K562 (cell line): ENCODE results near the gene STON2. TPM values are rescaled to one million over a fixed set of nuclear protein-coding genes. Genes with fewer than 3 reads are reported as not detected.

Experiments
- BMI1 ChIP-seq: fragments of 150-350 bp; IDR thresholded peaks from 2 replicates; pipeline ENCODE4 v1.6.1; 2014; ENCODE audit warnings: low read length
- CBX2 ChIP-seq: fragments of 200-600 bp; sonication (generic); IDR thresholded peaks from one replicate; pipeline ENCODE4 v1.6.1; 2012; ENCODE audit warnings: mild to moderate bottlenecking, low read length, inconsistent platforms; ENCODE audit not compliant: insufficient read depth, poor library complexity, severe bottlenecking
- HEY1 ChIP-seq: fragments of 250-450 bp; sonication (Bioruptor Pico); IDR thresholded peaks from 2 replicates; pipeline ENCODE4 v1.5.0; 2020; ENCODE audit warnings: mild to moderate bottlenecking, moderate library complexity, borderline replicate concordance
- KDM2B ChIP-seq: fragments of 250-450 bp; sonication (Bioruptor Pico); IDR thresholded peaks from 2 replicates; pipeline ENCODE4 v1.8.0; 2021; ENCODE audit warnings: mild to moderate bottlenecking, moderate library complexity
- KHSRP ChIP-seq: fragments of 450-650 bp; IDR thresholded peaks from 2 replicates; pipeline ENCODE4 v1.6.1; 2017
- NONO ChIP-seq, 2 experiments: fragments of 200-400 bp in 1 of 2; fragments of 450-650 bp in 1 of 2; formaldehyde crosslinking in 1 of 2; IDR thresholded peaks; 2 replicates each; pipeline ENCODE4 v1.6.1; 2017; ENCODE audit warnings: low read depth in 2 of 2, mild to moderate bottlenecking in 2 of 2, moderate library complexity in 2 of 2, low read length in 1 of 2
- NR4A1 ChIP-seq, 2 experiments: fragments of 250-450 bp in 1 of 2; fragments of 450-650 bp in 1 of 2; sonication (Bioruptor Pico) in 1 of 2; IDR thresholded peaks; 2 replicates each; pipeline versions ENCODE4 v1.4.0 to v1.6.1; 2016 to 2020; ENCODE audit warnings: mild to moderate bottlenecking in 2 of 2, missing compliant biosample characterization in 1 of 2, missing genetic modification characterization in 1 of 2, moderate library complexity in 1 of 2
- POU5F1 ChIP-seq: fragments of 150-350 bp; IDR thresholded peaks from 2 replicates; pipeline ENCODE4 v1.6.1; 2014; ENCODE audit warnings: borderline replicate concordance, low read length, low read depth, mild to moderate bottlenecking; ENCODE audit not compliant: partially characterized antibody
- PRPF4 ChIP-seq: fragments of 200-400 bp; formaldehyde crosslinking; IDR thresholded peaks from one replicate; pipeline ENCODE4 v1.6.1; 2017; ENCODE audit warnings: low read length, low read depth, mild to moderate bottlenecking; ENCODE audit not compliant: insufficient read depth, poor library complexity, severe bottlenecking
- RFX5 ChIP-seq: IDR thresholded peaks from 2 replicates; pipeline ENCODE4 v1.6.1; 2011; ENCODE audit warnings: low read depth, mild to moderate bottlenecking, improper control_type of control experiment, low read length
- SNRNP70 ChIP-seq: fragments of 200-400 bp; formaldehyde crosslinking; optimal IDR thresholded peaks from 2 replicates; pipeline ENCODE3; 2017; ENCODE audit warnings: low read depth, low read length
- SRF ChIP-seq, 2 experiments: fragments of 250-450, 450-650 bp in 1 of 2; sonication (Bioruptor Pico) in 1 of 2; sonication (generic) in 1 of 2; formaldehyde crosslinking; IDR thresholded peaks; 2 replicates each; pipeline versions ENCODE4 v1.5.0 to v1.5.1; 2020 to 2022; ENCODE audit warnings: mild to moderate bottlenecking in 1 of 2, missing genetic modification reagents in 1 of 2
- SRSF9 ChIP-seq: fragments of 200-400 bp; formaldehyde crosslinking; IDR thresholded peaks from 2 replicates; pipeline ENCODE4 v1.6.1; 2017; ENCODE audit warnings: low read depth, low read length, borderline replicate concordance
- ZNF175 ChIP-seq: fragments of 200-800 bp; sonication (Bioruptor generic); IDR thresholded peaks from 2 replicates; pipeline ENCODE4 v1.6.1; 2016; ENCODE audit warnings: low read depth, mild to moderate bottlenecking, missing genetic modification characterization, missing compliant biosample characterization
- ZNF239 ChIP-seq: fragments of 250-450 bp; sonication (Bioruptor Pico); IDR thresholded peaks from 2 replicates; pipeline ENCODE4 v1.4.0; 2020; ENCODE audit warnings: mild to moderate bottlenecking
- ZNF24 ChIP-seq: fragments of 450-650 bp; IDR thresholded peaks from 2 replicates; pipeline ENCODE4 v1.6.1; 2016
- ZNF551 ChIP-seq: fragments of 250-450 bp; sonication (Bioruptor Pico); IDR thresholded peaks from 2 replicates; pipeline ENCODE4 v1.5.0; 2021; ENCODE audit warnings: mild to moderate bottlenecking, moderate library complexity
- ZNF57 ChIP-seq: fragments of 450-650 bp; formaldehyde crosslinking; IDR thresholded peaks from 2 replicates; pipeline ENCODE4 v1.4.0; 2020; ENCODE audit warnings: mild to moderate bottlenecking, moderate library complexity
- polyA plus RNA-seq, 8 experiments: library from polyadenylated mRNA; depleted of rRNA in 4 of 8; stranded (reverse) in 5 of 8; unstranded in 3 of 8; fragments of >200 nt; fragmentation: Nextera tagmentation in 2 of 8; fragmentation: Illumina TruSeq in 1 of 8; extraction: Ambion mirVana in 2 of 8; extraction: Trizol in 1 of 8; gene quantifications; 2 replicates each; pipeline versions ENCODE4 v1.2.1 to v1.2.3, GENCODE V29; 2011 to 2014; ENCODE audit warnings: inconsistent platforms in 1 of 8, missing spikeins in 1 of 8
- total RNA-seq, 7 experiments: library from RNA; depleted of rRNA in 6 of 7; stranded (reverse); fragments of >200 nt in 6 of 7; fragmentation: Illumina TruSeq in 2 of 7; extraction: Trizol in 2 of 7; gene quantifications; 2 replicates each; pipeline versions ENCODE4 v1.2.1 to v1.2.3, GENCODE V29; 2011 to 2021; ENCODE audit warnings: low replicate concordance in 1 of 7
- TF ChIP-seq, protein P1 (sequence below): fragments of 450-650 bp; IDR thresholded peaks from one replicate; pipeline ENCODE4 v1.6.1; 2018; ENCODE audit warnings: mild to moderate bottlenecking, moderate library complexity; ENCODE audit not compliant: partially characterized antibody
- TF ChIP-seq, protein P2 (sequence below): fragments of 250-450 bp; sonication (Bioruptor Pico); IDR thresholded peaks from 2 replicates; pipeline ENCODE4 v1.8.0; 2021; ENCODE audit warnings: borderline replicate concordance, mild to moderate bottlenecking, moderate library complexity; ENCODE audit not compliant: poor library complexity, severe bottlenecking
- TF ChIP-seq, protein P3 (sequence below): fragments of 450-650 bp; IDR thresholded peaks from 2 replicates; pipeline ENCODE4 v1.6.1; 2018; ENCODE audit warnings: mild to moderate bottlenecking, low read depth; ENCODE audit not compliant: partially characterized antibody
- TF ChIP-seq, protein P4 (sequence below): sonication (generic); formaldehyde crosslinking; IDR thresholded peaks from 2 replicates; pipeline ENCODE4 v1.8.1; 2023; ENCODE audit warnings: mild to moderate bottlenecking, missing genetic modification reagents, moderate library complexity
- TF ChIP-seq, protein P5 (sequence below): sonication (generic); formaldehyde crosslinking; IDR thresholded peaks from 2 replicates; pipeline ENCODE4 v1.8.1; 2022; ENCODE audit warnings: missing genetic modification reagents

Gene STON2
- total and polyA plus RNA-seq, 9 of the 15 experiments (the other 6 are each of a cell fraction or from before 2014, with no cell fraction given): 7.8 to 99.3 (median 53.5) TPM

DNA sequence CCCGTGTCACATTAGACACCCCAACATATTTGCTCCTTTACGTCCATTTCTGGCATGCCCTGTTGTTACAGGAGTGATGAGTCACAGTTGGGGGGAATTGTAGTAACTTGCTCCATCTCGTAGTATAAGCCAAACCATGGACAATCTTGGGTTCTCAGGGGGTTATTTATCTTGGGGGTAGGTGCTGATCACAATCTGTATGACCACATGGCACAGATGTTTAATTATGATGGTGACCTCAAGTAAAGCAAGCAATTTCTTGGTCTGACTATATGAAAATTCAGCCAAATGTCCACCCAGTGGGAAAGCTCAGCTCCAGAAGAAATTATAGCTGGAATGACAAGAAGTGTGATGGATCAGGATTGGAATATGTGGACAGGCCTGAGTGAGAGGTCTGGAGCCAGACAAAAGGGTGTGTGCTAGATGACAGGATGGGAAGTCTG, 32.1 kb upstream of the STON2 start (continued):
- TF ChIP-seq NR4A1 (CRISPR knock-in tag; IDR thresholded peaks at IDR 0.05) (no peak), NR4A1 (tag; IDR thresholded peaks at IDR 0.05) (no peak), KHSRP (no peak), CBX2 (no peak), SRSF9 (no peak), SRF (CRISPR knock-in tag; IDR thresholded peaks at IDR 0.05) (no peak), HEY1 (0 out of 2 replicates have a peak, but pooled peaks have one; percentile 18), PRPF4 (no peak), KDM2B (CRISPR knock-in tag) (no peak), RFX5 (no peak), ZNF24 (no peak), BMI1 (no peak), ZNF551 (CRISPR knock-in tag) (no peak), POU5F1 (no peak), NONO (IDR thresholded peaks at IDR 0.05; ENCODE audit: low read depth in 2 of 2, low read length in 1 of 2) (no peak), ZNF175 (CRISPR knock-in tag) (no peak), ZNF239 (peak; percentile 29; the same call in 1 of the 2 replicates), SNRNP70 (no peak), ZNF57 (CRISPR knock-in tag) (no peak)
- TF ChIP-seq, protein P1, sequence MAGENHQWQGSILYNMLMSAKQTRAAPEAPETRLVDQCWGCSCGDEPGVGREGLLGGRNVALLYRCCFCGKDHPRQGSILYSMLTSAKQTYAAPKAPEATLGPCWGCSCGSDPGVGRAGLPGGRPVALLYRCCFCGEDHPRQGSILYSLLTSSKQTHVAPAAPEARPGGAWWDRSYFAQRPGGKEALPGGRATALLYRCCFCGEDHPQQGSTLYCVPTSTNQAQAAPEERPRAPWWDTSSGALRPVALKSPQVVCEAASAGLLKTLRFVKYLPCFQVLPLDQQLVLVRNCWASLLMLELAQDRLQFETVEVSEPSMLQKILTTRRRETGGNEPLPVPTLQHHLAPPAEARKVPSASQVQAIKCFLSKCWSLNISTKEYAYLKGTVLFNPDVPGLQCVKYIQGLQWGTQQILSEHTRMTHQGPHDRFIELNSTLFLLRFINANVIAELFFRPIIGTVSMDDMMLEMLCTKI: no peak
- TF ChIP-seq, protein P2, sequence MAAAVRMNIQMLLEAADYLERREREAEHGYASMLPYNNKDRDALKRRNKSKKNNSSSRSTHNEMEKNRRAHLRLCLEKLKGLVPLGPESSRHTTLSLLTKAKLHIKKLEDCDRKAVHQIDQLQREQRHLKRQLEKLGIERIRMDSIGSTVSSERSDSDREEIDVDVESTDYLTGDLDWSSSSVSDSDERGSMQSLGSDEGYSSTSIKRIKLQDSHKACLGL (CRISPR knock-in tag): no peak
- TF ChIP-seq, protein P3, sequence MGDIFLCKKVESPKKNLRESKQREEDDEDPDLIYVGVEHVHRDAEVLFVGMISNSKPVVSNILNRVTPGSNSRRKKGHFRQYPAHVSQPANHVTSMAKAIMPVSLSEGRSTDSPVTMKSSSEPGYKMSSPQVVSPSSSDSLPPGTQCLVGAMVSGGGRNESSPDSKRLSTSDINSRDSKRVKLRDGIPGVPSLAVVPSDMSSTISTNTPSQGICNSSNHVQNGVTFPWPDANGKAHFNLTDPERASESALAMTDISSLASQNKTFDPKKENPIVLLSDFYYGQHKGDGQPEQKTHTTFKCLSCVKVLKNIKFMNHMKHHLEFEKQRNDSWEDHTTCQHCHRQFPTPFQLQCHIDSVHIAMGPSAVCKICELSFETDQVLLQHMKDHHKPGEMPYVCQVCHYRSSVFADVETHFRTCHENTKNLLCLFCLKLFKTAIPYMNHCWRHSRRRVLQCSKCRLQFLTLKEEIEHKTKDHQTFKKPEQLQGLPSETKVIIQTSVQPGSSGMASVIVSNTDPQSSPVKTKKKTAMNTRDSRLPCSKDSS: no peak
- TF ChIP-seq, protein P4, sequence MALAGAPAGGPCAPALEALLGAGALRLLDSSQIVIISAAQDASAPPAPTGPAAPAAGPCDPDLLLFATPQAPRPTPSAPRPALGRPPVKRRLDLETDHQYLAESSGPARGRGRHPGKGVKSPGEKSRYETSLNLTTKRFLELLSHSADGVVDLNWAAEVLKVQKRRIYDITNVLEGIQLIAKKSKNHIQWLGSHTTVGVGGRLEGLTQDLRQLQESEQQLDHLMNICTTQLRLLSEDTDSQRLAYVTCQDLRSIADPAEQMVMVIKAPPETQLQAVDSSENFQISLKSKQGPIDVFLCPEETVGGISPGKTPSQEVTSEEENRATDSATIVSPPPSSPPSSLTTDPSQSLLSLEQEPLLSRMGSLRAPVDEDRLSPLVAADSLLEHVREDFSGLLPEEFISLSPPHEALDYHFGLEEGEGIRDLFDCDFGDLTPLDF (CRISPR knock-in tag): no peak
- TF ChIP-seq, protein P5, sequence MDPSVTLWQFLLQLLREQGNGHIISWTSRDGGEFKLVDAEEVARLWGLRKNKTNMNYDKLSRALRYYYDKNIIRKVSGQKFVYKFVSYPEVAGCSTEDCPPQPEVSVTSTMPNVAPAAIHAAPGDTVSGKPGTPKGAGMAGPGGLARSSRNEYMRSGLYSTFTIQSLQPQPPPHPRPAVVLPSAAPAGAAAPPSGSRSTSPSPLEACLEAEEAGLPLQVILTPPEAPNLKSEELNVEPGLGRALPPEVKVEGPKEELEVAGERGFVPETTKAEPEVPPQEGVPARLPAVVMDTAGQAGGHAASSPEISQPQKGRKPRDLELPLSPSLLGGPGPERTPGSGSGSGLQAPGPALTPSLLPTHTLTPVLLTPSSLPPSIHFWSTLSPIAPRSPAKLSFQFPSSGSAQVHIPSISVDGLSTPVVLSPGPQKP (CRISPR knock-in tag): no peak
